Esophagus squamous epithelium (tissue), 5 donors: Measurements from ENCODE around the gene ADORA2B. TPM values are rescaled to one million over a fixed set of nuclear protein-coding genes. Genes with fewer than 3 reads are reported as not detected.

ENCODE experiments used
- DNase-seq: peaks from one replicate; lab custom pipeline; 2025; lab: John Stamatoyannopoulos, UW
- H3K27ac ChIP-seq, 4 donors: fragments of 200-600 bp; sonication (generic); one replicate each; pipeline ENCODE4 v1.5.1; 2016 to 2019; ENCODE audit warnings: mild to moderate bottlenecking in 1 of 4
- H3K27me3 ChIP-seq, 4 donors: fragments of 200-600 bp; sonication (generic); 1 replicate in 3 of 4; 2 replicates in 1 of 4; pipeline versions ENCODE4 v1.5.1 to v1.6.0; 2017 to 2021; ENCODE audit warnings: antibody characterized with exemption in 1 of 4
- H3K36me3 ChIP-seq, 3 donors: fragments of 200-600 bp; sonication (generic); one replicate each; pipeline ENCODE4 v1.5.1; 2016 to 2019
- H3K4me1 ChIP-seq, 3 donors: fragments of 200-600 bp; sonication (generic); one replicate each; pipeline ENCODE4 v1.5.1; 2017 to 2019
- H3K4me3 ChIP-seq, 4 donors: fragments of 200-600 bp; sonication (generic); 1 replicate in 3 of 4; 2 replicates in 1 of 4; pipeline ENCODE4 v1.5.1; 2016 to 2019; ENCODE audit warnings: mild to moderate bottlenecking in 2 of 4, moderate library complexity in 1 of 4
- H3K9me3 ChIP-seq, 3 donors: fragments of 200-600 bp; sonication (generic); one replicate each; pipeline ENCODE4 v1.5.1; 2016 to 2019
- CTCF ChIP-seq, 6 experiments: fragments of 450-650 bp in 4 of 6; fragments of 200-600 bp in 2 of 6; sonication (generic) in 2 of 6; IDR thresholded peaks; one replicate each; pipeline ENCODE4 v1.5.1; 2016 to 2019; ENCODE audit warnings: antibody characterized with exemption in 6 of 6, mild to moderate bottlenecking in 4 of 6, moderate library complexity in 4 of 6
- POLR2A ChIP-seq, 4 donors: fragments of 450-650 bp; IDR thresholded peaks; one replicate each; pipeline ENCODE4 v1.6.1; 2017; ENCODE audit warnings: antibody characterized with exemption in 4 of 4, mild to moderate bottlenecking in 4 of 4, moderate library complexity in 3 of 4
- WGBS, 2 donors: methylation state at CpG; one replicate each; pipeline ENCODE4 v1.1.5; 2018; 5-methylcytosine and 5-hydroxymethylcytosine counted together
- intact Hi-C: fragments of 100-400 bp; cut with DNase I; formaldehyde crosslinking; loops from one replicate; pipeline ENCODE4 v1.15.0; 2022
- total RNA-seq, 4 donors: library from RNA; depleted of rRNA; stranded (reverse); fragments of >200 nt; gene quantifications; one replicate each; pipeline ENCODE4 v1.1.0, GENCODE V29; 2016
- donor health status: DM: yes; HTN: yes; CAD: no.

ADORA2B gene
- total RNA-seq, 4 donors from 2014 or later: 12.2 to 34.9 (median 32.0) TPM

- WGBS, 2 donors: 81 to 87% methylated on average over 7 of the region's 7 CpGs
- Histone ChIP-seq H3K4me3 (no peak overlapping the region), H3K9me3 (no peaks in the 10 kb centered on the region), H3K36me3 (no peaks in the 10 kb centered on the region), H3K27me3 (peaks cover 0 to 33% (median 0%) of the 10 kb centered on the region in 4 donors), H3K4me1 (peaks cover 9 to 46% (median 18%) of the 10 kb centered on the region in 3 donors), H3K27ac (no peak overlapping the region)
- intact Hi-C loops: no loop called here
- no peak for TF ChIP-seq POLR2A (IDR thresholded peaks at IDR 0.05)
- no peak for TF ChIP-seq CTCF (IDR thresholded peaks at IDR 0.05)
- no peak for DNase-seq
These were observed 2.6 kb upstream of the ADORA2B start for GRCh38 chr17:15942207-15942833.

GRCh38 chr17:15943971-15944758 is 765 bp upstream of the ADORA2B start:
- H3K27me3 ChIP-seq: peaks cover 0 to 33% (median 0%) of the 10 kb centered on the region in 4 donors
- H3K27ac ChIP-seq: peak overlapping the region; percentile 87 to 94 (median 91)
- H3K4me3 ChIP-seq: peak overlapping the region; percentile 54 to 81 (median 64)
- no peaks in the 10 kb centered on the region for H3K9me3 ChIP-seq
- 30 to 38% methylated on average over 16 to 24 of the region's 40 CpGs for WGBS, 2 donors
- no peak for DNase-seq
- intact Hi-C loops: no loop called here
- TF ChIP-seq CTCF (IDR thresholded peaks at IDR 0.05) (no peak), POLR2A (IDR thresholded peaks at IDR 0.05) (no peak)
- peaks cover 11 to 64% (median 28%) of the 10 kb centered on the region in 3 donors for H3K4me1 ChIP-seq
- H3K36me3 ChIP-seq: no peaks in the 10 kb centered on the region

- WGBS, 2 donors: 7 to 10% methylated on average over 2 to 10 of the region's 64 CpGs
- intact Hi-C loops: no loop called here
- Histone ChIP-seq H3K4me3 (peak overlapping the region; percentile 54 to 81 (median 64)), H3K27ac (peak overlapping the region; percentile 87 to 94 (median 91)), H3K36me3 (no peaks in the 10 kb centered on the region), H3K27me3 (peaks cover 0 to 33% (median 0%) of the 10 kb centered on the region in 4 donors), H3K9me3 (no peaks in the 10 kb centered on the region), H3K4me1 (peaks cover 17 to 77% (median 28%) of the 10 kb centered on the region in 3 donors)
- no peak for DNase-seq
- TF ChIP-seq CTCF (IDR thresholded peaks at IDR 0.05) (no peak), POLR2A (IDR thresholded peaks at IDR 0.05) (no peak)
These were observed 729 bp downstream of the ADORA2B start for GRCh38 chr17:15945527-15946191.

- Histone ChIP-seq H3K4me3 (peak overlapping the region; percentile 54 to 81 (median 64)), H3K9me3 (no peaks in the 10 kb centered on the region), H3K36me3 (no peaks in the 10 kb centered on the region), H3K4me1 (peaks cover 17 to 81% (median 28%) of the 10 kb centered on the region in 3 donors), H3K27me3 (peaks cover 0 to 33% (median 0%) of the 10 kb centered on the region in 4 donors), H3K27ac (peak overlapping the region; percentile 87 to 94 (median 91))
- WGBS, 2 donors: 25 to 32% methylated on average over 6 to 8 of the region's 9 CpGs
- no peak for DNase-seq
- TF ChIP-seq POLR2A (IDR thresholded peaks at IDR 0.05) (no peak), CTCF (IDR thresholded peaks at IDR 0.05) (no peak)
- intact Hi-C loops: no loop called here
These were observed 1.7 kb downstream of the ADORA2B start for GRCh38 chr17:15946611-15947120.
